Activated CD4-positive, CD25-positive, alpha-beta regulatory T cell treated with anti-CD3 and anti-CD28 coated beads, Interleukin-2, amount 50 U/mL, for 72 hours (primary cell): Measurements from ENCODE around the gene MED12L.

Experiments
- DNase-seq: peaks from one replicate; pipeline ENCODE4 v3.0.0; 2021

The MED12L gene

GRCh38 chr3:151432616-151433372 lies 347.3 kb downstream of the MED12L start:
- no peak for DNase-seq

- no peak for DNase-seq
Measured at GRCh38 chr3:151434151-151434890, 348.9 kb downstream of the MED12L start.

GRCh38 chr3:151436675-151437446 lies 351.4 kb downstream of the MED12L start:
- DNase-seq: no peak

GRCh38 chr3:151437906-151438305 lies 352.4 kb downstream of the MED12L start:
- DNase-seq: no peak

- DNase-seq: no peak
Measured at GRCh38 chr3:151439652-151440125, 354.2 kb downstream of the MED12L start.

- DNase-seq: no peak
Measured at GRCh38 chr3:151440940-151441339, 355.5 kb downstream of the MED12L start.

- no peak for DNase-seq
Measured at GRCh38 chr3:151443583-151443982, 358.1 kb downstream of the MED12L start.

- no peak for DNase-seq
Measured at GRCh38 chr3:151445273-151446001, 360.0 kb downstream of the MED12L start.

- no peak for DNase-seq
Measured at GRCh38 chr3:151446002-151446340, 360.5 kb downstream of the MED12L start.

- no peak for DNase-seq
Measured at GRCh38 chr3:151452368-151452767, 366.9 kb downstream of the MED12L start.

- no peak for DNase-seq
Measured at GRCh38 chr3:151452841-151453240, 367.4 kb downstream of the MED12L start.

- DNase-seq: no peak
Measured at GRCh38 chr3:151456065-151456464, 370.6 kb downstream of the MED12L start.

GRCh38 chr3:151459358-151459757 lies 373.9 kb downstream of the MED12L start:
- DNase-seq: no peak

GRCh38 chr3:151460228-151460627 lies 374.8 kb downstream of the MED12L start:
- no peak for DNase-seq

- no peak for DNase-seq
Measured at GRCh38 chr3:151460774-151461450, 375.4 kb downstream of the MED12L start, which contains the start of gene IGSF10. Gene IGSF10 (minus strand): TSS chr3:151461061. CDS start chr3:151458709, 2,352 bp downstream.

GRCh38 chr3:151462278-151462780 lies 376.9 kb downstream of the MED12L start:
- no peak for DNase-seq

GRCh38 chr3:151462991-151463390 lies 377.5 kb downstream of the MED12L start:
- no peak for DNase-seq

- no peak for DNase-seq
Measured at GRCh38 chr3:151467069-151467468, 381.6 kb downstream of the MED12L start.

- no peak for DNase-seq
Measured at GRCh38 chr3:151468284-151468917, 382.9 kb downstream of the MED12L start.

GRCh38 chr3:151476344-151477018 lies 391.0 kb downstream of the MED12L start:
- DNase-seq: no peak
